ENCODE results near the gene TIMM8A.

Gene TIMM8A

GRCh38 chrX:101357166-101357795, 8.7 kb upstream of the TIMM8A start:
- TF ChIP-seq OSR1 (CRISPR knock-in tag; IDR thresholded peaks at IDR 0.05) (no peak), PPARA (CRISPR knock-in tag; IDR thresholded peaks at IDR 0.05; ENCODE audit: borderline replicate concordance) (no peak), ARNTL (CRISPR knock-in tag; IDR thresholded peaks at IDR 0.05; ENCODE audit: borderline replicate concordance, low read depth) (no peak), TOX (CRISPR knock-in tag; IDR thresholded peaks at IDR 0.05; ENCODE audit: borderline replicate concordance) (no peak), RARB (CRISPR knock-in tag; IDR thresholded peaks at IDR 0.05) (no peak), ZNF565 (CRISPR knock-in tag; conservative IDR thresholded peaks at IDR 0.05; ENCODE audit: low read depth) (no peak), CSRNP3 (CRISPR knock-in tag; IDR thresholded peaks at IDR 0.05) (no peak)
- TF ChIP-seq, protein P1, sequence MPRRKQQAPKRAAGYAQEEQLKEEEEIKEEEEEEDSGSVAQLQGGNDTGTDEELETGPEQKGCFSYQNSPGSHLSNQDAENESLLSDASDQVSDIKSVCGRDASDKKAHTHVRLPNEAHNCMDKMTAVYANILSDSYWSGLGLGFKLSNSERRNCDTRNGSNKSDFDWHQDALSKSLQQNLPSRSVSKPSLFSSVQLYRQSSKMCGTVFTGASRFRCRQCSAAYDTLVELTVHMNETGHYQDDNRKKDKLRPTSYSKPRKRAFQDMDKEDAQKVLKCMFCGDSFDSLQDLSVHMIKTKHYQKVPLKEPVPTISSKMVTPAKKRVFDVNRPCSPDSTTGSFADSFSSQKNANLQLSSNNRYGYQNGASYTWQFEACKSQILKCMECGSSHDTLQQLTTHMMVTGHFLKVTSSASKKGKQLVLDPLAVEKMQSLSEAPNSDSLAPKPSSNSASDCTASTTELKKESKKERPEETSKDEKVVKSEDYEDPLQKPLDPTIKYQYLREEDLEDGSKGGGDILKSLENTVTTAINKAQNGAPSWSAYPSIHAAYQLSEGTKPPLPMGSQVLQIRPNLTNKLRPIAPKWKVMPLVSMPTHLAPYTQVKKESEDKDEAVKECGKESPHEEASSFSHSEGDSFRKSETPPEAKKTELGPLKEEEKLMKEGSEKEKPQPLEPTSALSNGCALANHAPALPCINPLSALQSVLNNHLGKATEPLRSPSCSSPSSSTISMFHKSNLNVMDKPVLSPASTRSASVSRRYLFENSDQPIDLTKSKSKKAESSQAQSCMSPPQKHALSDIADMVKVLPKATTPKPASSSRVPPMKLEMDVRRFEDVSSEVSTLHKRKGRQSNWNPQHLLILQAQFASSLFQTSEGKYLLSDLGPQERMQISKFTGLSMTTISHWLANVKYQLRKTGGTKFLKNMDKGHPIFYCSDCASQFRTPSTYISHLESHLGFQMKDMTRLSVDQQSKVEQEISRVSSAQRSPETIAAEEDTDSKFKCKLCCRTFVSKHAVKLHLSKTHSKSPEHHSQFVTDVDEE (CRISPR knock-in tag; IDR thresholded peaks at IDR 0.05), result no peak
- TF ChIP-seq, protein P2, sequence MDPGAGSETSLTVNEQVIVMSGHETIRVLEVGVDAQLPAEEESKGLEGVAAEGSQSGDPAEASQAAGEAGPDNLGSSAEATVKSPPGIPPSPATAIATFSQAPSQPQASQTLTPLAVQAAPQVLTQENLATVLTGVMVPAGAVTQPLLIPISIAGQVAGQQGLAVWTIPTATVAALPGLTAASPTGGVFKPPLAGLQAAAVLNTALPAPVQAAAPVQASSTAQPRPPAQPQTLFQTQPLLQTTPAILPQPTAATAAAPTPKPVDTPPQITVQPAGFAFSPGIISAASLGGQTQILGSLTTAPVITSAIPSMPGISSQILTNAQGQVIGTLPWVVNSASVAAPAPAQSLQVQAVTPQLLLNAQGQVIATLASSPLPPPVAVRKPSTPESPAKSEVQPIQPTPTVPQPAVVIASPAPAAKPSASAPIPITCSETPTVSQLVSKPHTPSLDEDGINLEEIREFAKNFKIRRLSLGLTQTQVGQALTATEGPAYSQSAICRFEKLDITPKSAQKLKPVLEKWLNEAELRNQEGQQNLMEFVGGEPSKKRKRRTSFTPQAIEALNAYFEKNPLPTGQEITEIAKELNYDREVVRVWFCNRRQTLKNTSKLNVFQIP (CRISPR knock-in tag; IDR thresholded peaks at IDR 0.05; ENCODE audit: borderline replicate concordance, low read depth), result no peak
- ATAC-seq, result peak; percentile 90

- ATAC-seq, result no peak; the same call in 2 of the 3 replicates
- TF ChIP-seq ESRRG (CRISPR knock-in tag; IDR thresholded peaks at IDR 0.05) (no peak), ZFP30 (CRISPR knock-in tag; IDR thresholded peaks at IDR 0.05) (no peak), RARB (CRISPR knock-in tag; IDR thresholded peaks at IDR 0.05) (no peak), TCF4 (CRISPR knock-in tag; IDR thresholded peaks at IDR 0.05; ENCODE audit: borderline replicate concordance) (no peak), PATZ1 (CRISPR knock-in tag; IDR thresholded peaks at IDR 0.05; ENCODE audit: borderline replicate concordance) (no peak), ZNF70 (CRISPR knock-in tag; IDR thresholded peaks at IDR 0.05) (no peak), ZNF565 (CRISPR knock-in tag; conservative IDR thresholded peaks at IDR 0.05; ENCODE audit: low read depth) (no peak), TOX (CRISPR knock-in tag; IDR thresholded peaks at IDR 0.05; ENCODE audit: borderline replicate concordance) (no peak), CSDC2 (CRISPR knock-in tag; IDR thresholded peaks at IDR 0.05) (no peak), ISL1 (CRISPR knock-in tag; IDR thresholded peaks at IDR 0.05) (no peak)
- TF ChIP-seq, protein P1 (CRISPR knock-in tag; IDR thresholded peaks at IDR 0.05), result no peak
Observed at GRCh38 chrX:101349193-101349562, 636 bp upstream of the TIMM8A start.

- ATAC-seq, result peak; percentile 58
- TF ChIP-seq SNAI2 (CRISPR knock-in tag; IDR thresholded peaks at IDR 0.05) (no peak), BACH2 (CRISPR knock-in tag; IDR thresholded peaks at IDR 0.05; ENCODE audit: borderline replicate concordance) (no peak), RARB (CRISPR knock-in tag; IDR thresholded peaks at IDR 0.05) (no peak), GLIS3 (CRISPR knock-in tag; IDR thresholded peaks at IDR 0.05) (no peak), CSDC2 (CRISPR knock-in tag; IDR thresholded peaks at IDR 0.05) (no peak), ZFP30 (CRISPR knock-in tag; IDR thresholded peaks at IDR 0.05) (no peak)
- TF ChIP-seq, protein P1 (CRISPR knock-in tag; IDR thresholded peaks at IDR 0.05), result no peak
Observed at GRCh38 chrX:101347859-101348451, 587 bp downstream of the TIMM8A start.
